Calu3 (cell line): ENCODE data around the gene CSRNP3. TPM values are rescaled to one million over a fixed set of nuclear protein-coding genes. Genes with fewer than 3 reads are reported as not detected.
A peak's percentile ranks its signal among the peaks of the same experiment; 100 is the strongest.

Source experiments
- BruUV-seq: library from RNA; stranded (reverse); fragments of 400-500 nt; replicated peaks from 2 replicates; lab custom pipeline; 2021; lab: Mats Ljungman, UMichigan
- CTCF ChIA-PET: fragments of 300-600 bp; sonication (Branson Sonifier 250); formaldehyde crosslinking; loops from one replicate; lab custom pipeline; 2022; ENCODE audit warnings: antibody characterized with exemption; lab: Charles Lee
- DNase-seq: peaks from one replicate; pipeline ENCODE4 v3.0.0; 2022
- H3K27ac Mint-ChIP-seq: one replicate; pipeline ENCODE4 v1.8.0; 2022; ENCODE audit warnings: mixed read lengths; ENCODE audit not compliant: unreplicated experiment
- H3K27me3 Mint-ChIP-seq: one replicate; pipeline ENCODE4 v1.8.0; 2022; ENCODE audit warnings: mixed read lengths; ENCODE audit not compliant: unreplicated experiment
- H3K36me3 Mint-ChIP-seq: one replicate; pipeline ENCODE4 v1.8.0; 2022; ENCODE audit warnings: mild to moderate bottlenecking, moderate library complexity, mixed read lengths; ENCODE audit not compliant: insufficient read depth, unreplicated experiment
- H3K4me1 Mint-ChIP-seq: one replicate; pipeline ENCODE4 v1.8.0; 2022; ENCODE audit warnings: mild to moderate bottlenecking, low read depth, mixed read lengths; ENCODE audit not compliant: unreplicated experiment
- H3K4me3 Mint-ChIP-seq: one replicate; pipeline ENCODE4 v1.8.0; 2022; ENCODE audit warnings: mild to moderate bottlenecking, low read depth, moderate library complexity, mixed read lengths; ENCODE audit not compliant: unreplicated experiment
- H3K9me3 Mint-ChIP-seq: one replicate; pipeline ENCODE4 v1.8.0; 2022; ENCODE audit warnings: low read depth, mixed read lengths; ENCODE audit not compliant: unreplicated experiment
- CTCF ChIP-seq: fragments of 200-600 bp; IDR thresholded peaks from one replicate; pipeline ENCODE4 v1.8.0; 2022; ENCODE audit warnings: antibody characterized with exemption; ENCODE audit not compliant: unreplicated experiment
- intact Hi-C: fragments of 100-400 bp; cut with micrococcal nuclease; formaldehyde crosslinking; loops from one replicate; pipeline ENCODE4 v1.10.0; 2022; ENCODE audit not compliant: unreplicated experiment
- total RNA-seq: library from RNA; stranded (reverse); gene quantifications from 2 replicates; pipeline ENCODE4 v1.2.3, GENCODE V29; 2022

Gene CSRNP3
- total RNA-seq, 1 experiment from 2014 or later, result 1.8 TPM

GRCh38 chr2:165692906-165693305 lies 223.4 kb downstream of the CSRNP3 start:
- no TSS peak for BruUV-seq
- Mint-ChIP-seq H3K4me3 (no peak overlapping the region), H3K27ac (no peak overlapping the region), H3K27me3 (peaks cover 12% of the 10 kb centered on the region), H3K9me3 (no peaks in the 10 kb centered on the region), H3K36me3 (no peaks in the 10 kb centered on the region), H3K4me1 (no peaks in the 10 kb centered on the region)
- CTCF ChIA-PET, result interaction anchor here (0.6 kb wide), 1 partner anchor 300 kb away, joined by 4 read pairs; no protein-coding TSS in a partner anchor
- no peak for TF ChIP-seq CTCF
- DNase-seq, result no peak
- intact Hi-C loops, result loop anchor here (5.0 kb wide), 1 partner anchor 179 kb away; no protein-coding TSS in a partner anchor

GRCh38 chr2:165693838-165694237 lies 224.3 kb downstream of the CSRNP3 start:
- no TSS peak for BruUV-seq
- Mint-ChIP-seq H3K36me3 (no peaks in the 10 kb centered on the region), H3K4me1 (no peaks in the 10 kb centered on the region), H3K9me3 (no peaks in the 10 kb centered on the region), H3K27me3 (peaks cover 12% of the 10 kb centered on the region), H3K27ac (no peak overlapping the region), H3K4me3 (no peak overlapping the region)
- intact Hi-C loops, result loop anchor here (5.0 kb wide), 1 partner anchor 178 kb away; no protein-coding TSS in a partner anchor
- CTCF ChIA-PET, result no interaction called here
- no peak for TF ChIP-seq CTCF
- DNase-seq, result no peak

- intact Hi-C loops, result loop anchor here (1.0 to 5.0 kb wide), 4 partner anchors 23 to 706 kb away; no protein-coding TSS in a partner anchor
- TF ChIP-seq CTCF, result no peak
- no TSS peak for BruUV-seq
- DNase-seq, result no peak
- Mint-ChIP-seq H3K36me3 (no peaks in the 10 kb centered on the region), H3K27ac (no peak overlapping the region), H3K4me3 (no peak overlapping the region), H3K9me3 (no peaks in the 10 kb centered on the region), H3K27me3 (peaks cover 12% of the 10 kb centered on the region), H3K4me1 (no peaks in the 10 kb centered on the region)
- CTCF ChIA-PET, result interaction anchor here (0.7 to 0.8 kb wide), 3 partner anchors 139 to 724 kb away, joined by 3 read pairs; partner anchors contain the start of gene CSRNP3
Observed at GRCh38 chr2:165697748-165698443, 228.4 kb downstream of the CSRNP3 start.

- Mint-ChIP-seq H3K36me3 (no peaks in the 10 kb centered on the region), H3K9me3 (no peaks in the 10 kb centered on the region), H3K4me1 (no peaks in the 10 kb centered on the region), H3K4me3 (no peak overlapping the region), H3K27ac (no peak overlapping the region), H3K27me3 (peaks cover 12% of the 10 kb centered on the region)
- peak; percentile 38 for DNase-seq
- intact Hi-C loops, result loop anchor here (1.0 to 5.0 kb wide), 4 partner anchors 24 to 706 kb away; no protein-coding TSS in a partner anchor
- no TSS peak for BruUV-seq
- no peak for TF ChIP-seq CTCF
- CTCF ChIA-PET, result interaction anchor here (0.7 to 0.8 kb wide), 3 partner anchors 140 to 725 kb away, joined by 3 read pairs; partner anchors contain the start of gene CSRNP3
Observed at GRCh38 chr2:165698444-165698884, 229.0 kb downstream of the CSRNP3 start.
